H1 (cell line): ENCODE measurements around the gene ILF2. TPM values are rescaled to one million over a fixed set of nuclear protein-coding genes. Genes with fewer than 3 reads are reported as not detected.

Experiments
- CHD2 ChIP-seq: IDR thresholded peaks from 2 replicates; pipeline ENCODE4 v1.6.1; 2012; ENCODE audit warnings: low read length, improper control_type of control experiment
- HDAC6 ChIP-seq: IDR thresholded peaks from one replicate; pipeline ENCODE4 v1.7.1; 2012; ENCODE audit warnings: low read depth, mild to moderate bottlenecking, inconsistent platforms, low read length, moderate library complexity
- polyA plus RNA-seq, 7 experiments: library from polyadenylated mRNA; depleted of rRNA in 3 of 7; stranded (reverse) in 5 of 7; unstranded in 2 of 7; fragments of >200 nt in 5 of 7; fragments of 200-250 nt in 2 of 7; gene quantifications; 1 replicate in 5 of 7; 2 replicates in 1 of 7; 4 replicates in 1 of 7; pipeline versions ENCODE4 v1.2.1 to v1.2.3, GENCODE V29; 2011 to 2013; ENCODE audit warnings: missing spikeins in 2 of 7, mixed read lengths in 2 of 7
- total RNA-seq: library from RNA; stranded (reverse); fragmentation: NEBNext Ultra II Directional; extraction: Animal tissue kit (Norgen Biotek cat#: 25700); gene quantifications from 2 replicates; pipeline ENCODE4 v1.2.1, GENCODE V29; 2021

Gene ILF2
- total and polyA plus RNA-seq, 2 of the 8 experiments (the other 6 are each of a cell fraction or from before 2014, with no cell fraction given): 389 to 474 TPM

GRCh38 chr1:153628638-153629342 lies 42.0 kb downstream of the ILF2 start (continued):
- TF ChIP-seq HDAC6 (no peak), CHD2 (no peak)
- TF ChIP-seq, all 59 proteins: peak for 0
